Endodermal cell (in vitro differentiated cells): ENCODE results near the gene POLR3E. TPM values are rescaled to one million over a fixed set of nuclear protein-coding genes. Genes with fewer than 3 reads are reported as not detected.
A peak's percentile ranks its signal among the peaks of the same experiment; 100 is the strongest.

Source experiments
- DNase-seq: peaks from one replicate; pipeline ENCODE4 v3.0.0-alpha.2; 2017
- H3K27ac ChIP-seq: 2 replicates; pipeline ENCODE4 v1.5.1; 2013; ENCODE audit warnings: mild to moderate bottlenecking, low read depth, low read length, moderate library complexity
- H3K27me3 ChIP-seq: 2 replicates; pipeline ENCODE4 v1.6.1; 2013; ENCODE audit warnings: mild to moderate bottlenecking, low read length, moderate library complexity; ENCODE audit not compliant: insufficient read depth, control insufficient read depth, poor library complexity, severe bottlenecking
- H3K36me3 ChIP-seq: 2 replicates; pipeline ENCODE4 v1.7.0; 2013; ENCODE audit warnings: mild to moderate bottlenecking, low read length, moderate library complexity; ENCODE audit not compliant: control insufficient read depth, insufficient read depth
- H3K4me1 ChIP-seq: one replicate; pipeline ENCODE4 v1.7.0; 2013; ENCODE audit warnings: low read length; ENCODE audit not compliant: control insufficient read depth, insufficient read depth
- H3K4me3 ChIP-seq: 2 replicates; pipeline ENCODE4 v1.5.1; 2013; ENCODE audit warnings: mild to moderate bottlenecking, low read length, moderate library complexity
- H3K9ac ChIP-seq: 2 replicates; pipeline ENCODE4 v1.6.1; 2013; ENCODE audit warnings: mild to moderate bottlenecking, low read length, moderate library complexity; ENCODE audit not compliant: poor library complexity, severe bottlenecking; ENCODE audit errors: extremely low read depth
- H3K9me3 ChIP-seq: 2 replicates; pipeline ENCODE4 v1.6.1; 2013; ENCODE audit warnings: mild to moderate bottlenecking, low read length, moderate library complexity; ENCODE audit not compliant: control insufficient read depth
- H3K27ac Mint-ChIP-seq: 2 replicates; pipeline ENCODE4 v1.8.0; 2020; ENCODE audit warnings: mixed read lengths
- H3K27me3 Mint-ChIP-seq: 2 replicates; pipeline ENCODE4 v1.8.0; 2021; ENCODE audit warnings: mild to moderate bottlenecking, mixed read lengths; ENCODE audit not compliant: insufficient read depth
- H3K36me3 Mint-ChIP-seq: 2 replicates; pipeline ENCODE4 v1.8.0; 2020; ENCODE audit warnings: low read depth, mixed read lengths
- H3K4me1 Mint-ChIP-seq: 2 replicates; pipeline ENCODE4 v1.8.0; 2020; ENCODE audit warnings: mixed read lengths
- H3K4me3 Mint-ChIP-seq: 2 replicates; pipeline ENCODE4 v1.8.0; 2020; ENCODE audit warnings: mild to moderate bottlenecking, moderate library complexity, mixed read lengths
- H3K9me3 Mint-ChIP-seq: 2 replicates; pipeline ENCODE4 v1.8.0; 2020; ENCODE audit warnings: mild to moderate bottlenecking, mixed read lengths
- CTCF ChIP-seq: fragments of 200-600 bp; sonication (generic); conservative IDR thresholded peaks from 2 replicates; pipeline ENCODE4 v1.5.0; 2021; ENCODE audit warnings: antibody characterized with exemption, mild to moderate bottlenecking
- WGBS, 2 experiments: methylation state at CpG; one replicate each; pipeline versions ENCODE4 v1.1.5 to v1.1.7; 2013; ENCODE audit warnings: missing lambda C conversion rate in 2 of 2, mixed read lengths in 1 of 2; ENCODE audit not compliant: insufficient coverage in 1 of 2, insufficient read length in 1 of 2; 5-methylcytosine and 5-hydroxymethylcytosine counted together
- total RNA-seq, 2 donors: library from RNA; stranded (reverse); fragmentation: NEBNext Ultra II Directional in 1 of 2; extraction: Animal tissue kit (Norgen Biotek cat#: 25700) in 1 of 2; gene quantifications; 2 replicates in 1 of 2; 3 replicates in 1 of 2; pipeline ENCODE4 v1.2.1, GENCODE V29; 2021

Gene POLR3E
- total RNA-seq, 2 donors from 2014 or later = 73.1 to 73.6 TPM

- Histone ChIP-seq H3K9me3 (peaks cover 7% of the 10 kb centered on the region), H3K27ac (no peak overlapping the region), H3K9ac (no peak overlapping the region), H3K4me3 (no peak overlapping the region), H3K4me1 (no peaks in the 10 kb centered on the region), H3K36me3 (peaks cover 7% of the 10 kb centered on the region), H3K27me3 (no peaks in the 10 kb centered on the region)
- Mint-ChIP-seq H3K27ac (no peak overlapping the region), H3K4me1 (no peaks in the 10 kb centered on the region), H3K36me3 (peaks cover 44% of the 10 kb centered on the region), H3K27me3 (no peaks in the 10 kb centered on the region), H3K9me3 (peaks cover 8% of the 10 kb centered on the region), H3K4me3 (no peak overlapping the region)
- 93 to 94% methylated on average over 5 of the region's 5 CpGs for WGBS, 2 experiments
- TF ChIP-seq CTCF = no peak
- DNase-seq = peak; percentile 55
These were observed 44.9 kb upstream of the POLR3E start for GRCh38 chr16:22252317-22252716.

- no peak overlapping the region for H3K27ac ChIP-seq
- Mint-ChIP-seq H3K27ac (no peak overlapping the region), H3K9me3 (peaks cover 8% of the 10 kb centered on the region), H3K27me3 (no peaks in the 10 kb centered on the region), H3K4me3 (no peak overlapping the region), H3K4me1 (no peaks in the 10 kb centered on the region), H3K36me3 (peaks cover 51% of the 10 kb centered on the region)
- H3K9me3 ChIP-seq = peaks cover 7% of the 10 kb centered on the region
- H3K9ac ChIP-seq = no peak overlapping the region
- TF ChIP-seq CTCF = no peak
- 93% methylated on average over 5 of the region's 5 CpGs for WGBS, 2 experiments
- no peak overlapping the region for H3K4me3 ChIP-seq
- no peak for DNase-seq
- peaks cover 7% of the 10 kb centered on the region for H3K36me3 ChIP-seq
- H3K27me3 ChIP-seq = no peaks in the 10 kb centered on the region
- H3K4me1 ChIP-seq = no peaks in the 10 kb centered on the region
These were observed 43.9 kb upstream of the POLR3E start for GRCh38 chr16:22253272-22253671.

GRCh38 chr16:22255335-22255734, 41.9 kb upstream of the POLR3E start:
- Mint-ChIP-seq H3K4me1 (no peaks in the 10 kb centered on the region), H3K36me3 (peaks cover 58% of the 10 kb centered on the region), H3K4me3 (no peak overlapping the region), H3K9me3 (peaks cover 8% of the 10 kb centered on the region), H3K27ac (no peak overlapping the region), H3K27me3 (no peaks in the 10 kb centered on the region)
- no peak overlapping the region for H3K4me3 ChIP-seq
- WGBS, 2 experiments = 96% methylated on average over 1 of the region's 1 CpG; no CpG with 5 or more reads in 1 of the 2 experiments
- H3K36me3 ChIP-seq = peaks cover 14% of the 10 kb centered on the region
- no peak for TF ChIP-seq CTCF
- no peak for DNase-seq
- H3K27me3 ChIP-seq = no peaks in the 10 kb centered on the region
- peaks cover 7% of the 10 kb centered on the region for H3K9me3 ChIP-seq
- H3K27ac ChIP-seq = no peak overlapping the region
- no peaks in the 10 kb centered on the region for H3K4me1 ChIP-seq
- no peak overlapping the region for H3K9ac ChIP-seq
